AG04450 (cell line): ENCODE results near the gene EHBP1L1. TPM values are rescaled to one million over a fixed set of nuclear protein-coding genes. Genes with fewer than 3 reads are reported as not detected.

Experiments
- CTCF ChIA-PET: fragments of 300-600, 350-600 bp; formaldehyde crosslinking; extraction: SDS; loops from one replicate; lab custom pipeline; 2022; ENCODE audit warnings: antibody characterized with exemption, inconsistent platforms; lab: Charles Lee
- POLR2A ChIA-PET: fragments of 350-600 bp; formaldehyde crosslinking; extraction: SDS; loops from one replicate; lab custom pipeline; 2021; ENCODE audit warnings: antibody characterized with exemption, inconsistent platforms; lab: Yijun Ruan, JAX
- DNase-seq: peaks from one replicate; pipeline ENCODE4 v3.0.0-alpha.2; 2011; ENCODE audit warnings: low read depth, low spot score
- H3K27ac ChIP-seq: one replicate; pipeline ENCODE4 v1.5.1; 2012; ENCODE audit warnings: low read depth, low read length, control low read depth
- H3K27me3 ChIP-seq: one replicate; pipeline ENCODE4 v1.6.0; 2012; ENCODE audit warnings: low read length; ENCODE audit not compliant: control insufficient read depth, insufficient read depth
- H3K4me3 ChIP-seq: 2 replicates; pipeline ENCODE4 v1.5.1; 2011; ENCODE audit warnings: mild to moderate bottlenecking, low read depth, low read length, control low read depth
- H3K9me3 ChIP-seq: 2 replicates; pipeline ENCODE4 v1.5.1; 2012; ENCODE audit warnings: low read length; ENCODE audit not compliant: control insufficient read depth, insufficient read depth
- CTCF ChIP-seq: IDR thresholded peaks from 2 replicates; pipeline ENCODE4 v1.5.1; 2011; ENCODE audit warnings: low read depth, low read length, control low read depth, inconsistent platforms
- polyA plus RNA-seq: library from polyadenylated mRNA; depleted of rRNA; stranded (reverse); fragments of >200 nt; gene quantifications from 2 replicates; pipeline ENCODE4 v1.2.3, GENCODE V29; 2011

Gene EHBP1L1
- polyA plus RNA-seq, 1 experiment = 11.3 TPM

DNA sequence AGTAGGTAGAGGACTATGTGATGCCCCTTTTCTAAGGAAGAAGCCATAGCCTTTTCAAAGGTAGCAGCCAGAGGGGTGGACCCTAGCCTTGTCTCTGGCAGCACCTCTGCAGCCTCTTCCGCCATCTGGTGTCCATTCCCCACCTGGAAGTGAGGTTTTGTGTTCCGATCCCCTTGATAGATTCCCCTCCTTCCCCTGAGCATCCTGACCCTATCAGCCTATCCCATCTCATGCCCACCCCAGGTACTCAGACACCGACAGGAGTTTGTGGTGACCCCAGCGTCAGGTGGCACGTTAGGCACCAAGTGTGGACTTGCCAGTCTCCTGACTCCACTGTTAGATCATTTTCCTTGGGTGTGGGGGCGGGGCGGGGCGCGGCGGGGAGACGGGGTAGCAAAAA lies 3.9 kb upstream of the EHBP1L1 start:
- no peak for DNase-seq
- TF ChIP-seq CTCF = peak; percentile 41; the same call in 1 of the 2 replicates
- Histone ChIP-seq H3K9me3 (peaks cover 4% of the 10 kb centered on the region; the same call in 1 of the 2 replicates), H3K27ac (no peak overlapping the region), H3K4me3 (peak overlapping the region; percentile 77), H3K27me3 (no peaks in the 10 kb centered on the region)
- POLR2A ChIA-PET = interaction anchor here (0.7 to 1.5 kb wide), 4 partner anchors 11 to 148 kb away, joined by 4 to 8 read pairs (median 6); partner anchors contain the start of genes LTBP3 and NEAT1
- CTCF ChIA-PET = interaction anchor here (0.6 to 4.1 kb wide), 6 partner anchors 10 to 531 kb away, joined by 3 to 20 read pairs (median 5); no protein-coding TSS in a partner anchor

GRCh38 chr11:65572356-65573051 lies 3.3 kb upstream of the EHBP1L1 start, which contains the start of gene FAM89B:
Gene FAM89B, plus strand, starts transcription at chr11:65572538. Its CDS starts 132 bp downstream, at chr11:65572670.
- DNase-seq = peak; percentile 44
- ChIA-PET CTCF (interaction anchor here (0.6 to 4.1 kb wide), 10 partner anchors 11 to 531 kb away, joined by 3 to 20 read pairs (median 5); no protein-coding TSS in a partner anchor), POLR2A (interaction anchor here (0.6 to 1.5 kb wide), 9 partner anchors 12 to 1801 kb away, joined by 3 to 8 read pairs (median 4); partner anchors contain the start of genes CLCF1, DPF2, LTBP3 and NEAT1)
- peak within 1 kb of the TSS; percentile 98 for H3K4me3 ChIP-seq
- no peak for TF ChIP-seq CTCF
- peaks cover 4% of the 10 kb centered on the region; the same call in 1 of the 2 replicates for H3K9me3 ChIP-seq
- no peak within 1 kb of the TSS for H3K27ac ChIP-seq
- H3K27me3 ChIP-seq = no peaks in the 10 kb centered on the region

GRCh38 chr11:65573391-65574079 lies 2.3 kb upstream of the EHBP1L1 start:
- no peak for DNase-seq
- no peak for TF ChIP-seq CTCF
- POLR2A ChIA-PET = interaction anchor here (0.5 to 1.5 kb wide), 6 partner anchors 13 to 150 kb away, joined by 3 to 8 read pairs (median 4); partner anchors contain the start of genes LTBP3, NEAT1 and PCNX3
- Histone ChIP-seq H3K27me3 (no peaks in the 10 kb centered on the region), H3K9me3 (peaks cover 4% of the 10 kb centered on the region; the same call in 1 of the 2 replicates), H3K27ac (peak overlapping the region; percentile 39), H3K4me3 (peak overlapping the region; percentile 77)
- CTCF ChIA-PET = interaction anchor here (0.9 to 4.1 kb wide), 7 partner anchors 12 to 42 kb away, joined by 3 to 20 read pairs (median 4); partner anchors contain the start of gene PCNX3

DNA sequence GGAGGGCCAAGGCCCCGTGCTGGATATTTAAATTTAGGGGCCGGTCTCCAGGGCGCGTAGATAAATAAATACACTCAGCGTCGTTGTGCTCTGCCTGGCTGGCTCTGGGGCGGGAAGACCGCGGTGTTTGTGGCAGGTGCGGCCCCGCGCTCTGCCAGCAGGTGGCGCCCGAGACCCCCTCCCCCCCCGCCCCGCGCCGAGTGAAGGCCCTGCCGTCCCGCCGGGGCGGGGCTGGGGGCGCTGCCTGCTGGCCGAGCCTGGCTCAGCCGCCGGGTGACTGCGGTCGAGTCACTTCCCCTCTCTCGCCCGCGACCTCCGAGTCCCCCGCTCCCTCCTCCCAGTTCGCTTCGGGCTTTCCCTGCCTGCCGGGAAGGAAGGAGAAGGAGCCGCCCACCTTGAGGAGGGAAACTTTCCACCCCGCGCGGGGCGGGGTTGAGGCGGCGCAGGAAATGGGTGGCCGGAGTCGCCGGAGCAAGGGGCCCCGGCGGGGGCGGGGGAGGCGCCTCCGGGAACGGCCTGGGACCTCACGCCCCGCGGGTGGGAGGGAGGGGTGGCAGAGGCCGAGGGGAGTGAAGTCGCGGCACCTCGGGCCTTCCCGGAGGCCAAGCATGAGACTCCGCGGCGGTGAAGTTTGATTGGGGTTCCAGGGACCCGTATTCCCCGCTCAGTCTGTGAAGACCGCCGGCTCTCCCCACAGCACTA lies 1.6 kb upstream of the EHBP1L1 start:
- Histone ChIP-seq H3K27ac (peak overlapping the region; percentile 39), H3K9me3 (peaks cover 4% of the 10 kb centered on the region; the same call in 1 of the 2 replicates), H3K27me3 (no peaks in the 10 kb centered on the region), H3K4me3 (peak overlapping the region; percentile 77)
- ChIA-PET POLR2A (no interaction called here), CTCF (interaction anchor here (0.9 to 4.1 kb wide), 5 partner anchors 13 to 41 kb away, joined by 4 to 20 read pairs (median 8); partner anchors contain the start of gene PCNX3)
- DNase-seq = peak; percentile 86
- peak; percentile 59 for TF ChIP-seq CTCF
